Measurements from ENCODE around the gene R3HCC1L.
"Not testable (repeated sequence)": the region's sequence is repeated elsewhere in the genome, so short reads cannot be mapped to it uniquely, and the experiment has no call there.

The R3HCC1L gene

DNA sequence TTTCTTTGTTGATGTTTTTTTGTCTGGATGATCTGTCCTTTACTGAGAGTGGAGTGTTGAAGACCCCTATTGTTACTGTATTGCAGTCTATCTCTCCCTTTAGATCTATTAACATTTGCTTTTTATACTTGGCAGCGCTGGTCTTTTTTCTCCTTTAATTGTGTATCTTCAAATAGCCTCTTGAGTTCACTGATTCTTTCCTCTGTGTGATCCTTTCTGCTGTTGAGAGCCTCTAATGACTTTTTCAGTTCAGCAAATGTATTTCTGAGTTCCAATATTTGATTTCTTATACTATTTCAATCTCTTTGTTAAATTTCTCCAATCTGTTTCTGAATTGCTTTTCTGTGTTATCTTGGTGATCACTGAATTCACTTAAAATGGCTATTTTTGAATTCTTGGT lies 15.4 kb downstream of the R3HCC1L start:
- Histone ChIP-seq H3K27me3 (ENCODE audit: control insufficient read depth, insufficient read depth, low read length, poor library complexity, severe bottlenecking) (no peaks in the 10 kb centered on the region), H3K4me3 (ENCODE audit: insufficient read depth, low read depth, low read length) (no peak overlapping the region), H3K27ac (ENCODE audit: insufficient read depth, low read depth, low read length, poor library complexity, severe bottlenecking) (no peak overlapping the region), H3K9me3 (ENCODE audit: control insufficient read depth, low read length) (no peaks in the 10 kb centered on the region), H3K36me3 (ENCODE audit: control insufficient read depth, insufficient read depth, low read length) (no peaks in the 10 kb centered on the region), H3K4me1 (ENCODE audit: control insufficient read depth, insufficient read depth, low read length) (no peaks in the 10 kb centered on the region)
- 92 to 97% methylated on average over 1 of the region's 1 CpG for WGBS, 2 experiments

DNA sequence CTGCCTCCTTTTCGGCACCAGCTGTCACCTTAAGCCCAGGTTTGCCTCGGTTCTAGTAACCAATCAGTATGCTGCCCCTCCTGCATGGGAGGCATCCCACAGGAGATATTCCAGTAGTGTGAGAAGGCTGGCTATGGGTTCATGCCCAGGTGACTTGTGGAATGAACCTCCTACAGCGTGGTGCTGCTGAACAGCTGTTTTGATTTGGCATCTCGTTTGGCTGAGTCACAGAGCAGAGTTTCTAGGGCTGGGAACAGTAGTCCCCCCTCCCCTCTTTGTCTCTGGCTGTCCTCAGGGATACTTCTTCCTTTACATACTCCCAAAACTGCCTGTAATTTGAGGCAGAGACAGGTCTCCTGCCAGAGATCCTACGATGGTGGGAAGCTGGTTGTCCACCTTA lies 16.1 kb downstream of the R3HCC1L start:
- Histone ChIP-seq H3K4me1 (ENCODE audit: control insufficient read depth, insufficient read depth, low read length) (no peaks in the 10 kb centered on the region), H3K9me3 (ENCODE audit: control insufficient read depth, low read length) (no peaks in the 10 kb centered on the region), H3K27ac (ENCODE audit: insufficient read depth, low read depth, low read length, poor library complexity, severe bottlenecking) (no peak overlapping the region), H3K4me3 (ENCODE audit: insufficient read depth, low read depth, low read length) (no peak overlapping the region), H3K27me3 (ENCODE audit: control insufficient read depth, insufficient read depth, low read length, poor library complexity, severe bottlenecking) (no peaks in the 10 kb centered on the region), H3K36me3 (ENCODE audit: control insufficient read depth, insufficient read depth, low read length) (no peaks in the 10 kb centered on the region)
- 92 to 93% methylated on average over 5 of the region's 5 CpGs for WGBS, 2 experiments

DNA sequence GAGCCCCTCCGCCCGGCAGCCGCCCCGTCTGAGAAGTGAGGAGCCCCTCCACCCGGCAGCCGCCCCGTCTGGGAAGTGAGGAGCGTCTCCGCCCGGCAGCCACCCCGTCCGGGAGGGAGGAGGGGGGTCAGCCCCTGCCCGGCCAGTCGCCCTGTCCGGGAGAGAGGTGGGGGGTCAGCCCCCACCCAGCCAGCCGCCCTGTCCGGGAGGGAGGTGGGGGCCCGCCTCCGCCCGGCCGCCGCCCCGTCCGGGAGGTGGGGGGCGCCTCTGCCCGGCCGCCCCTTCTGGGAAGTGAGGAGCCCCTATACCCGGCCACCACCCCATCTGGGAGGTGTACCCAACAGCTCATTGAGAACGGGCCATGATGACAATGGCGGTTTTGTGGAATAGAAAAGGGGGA lies 18.3 kb downstream of the R3HCC1L start:
- H3K36me3 ChIP-seq (ENCODE audit: control insufficient read depth, insufficient read depth, low read length); H3K9me3 ChIP-seq (ENCODE audit: control insufficient read depth, low read length); H3K27me3 ChIP-seq (ENCODE audit: control insufficient read depth, insufficient read depth, low read length, poor library complexity, severe bottlenecking); H3K4me3 ChIP-seq (ENCODE audit: insufficient read depth, low read depth, low read length); H3K4me1 ChIP-seq (ENCODE audit: control insufficient read depth, insufficient read depth, low read length); H3K27ac ChIP-seq (ENCODE audit: insufficient read depth, low read depth, low read length, poor library complexity, severe bottlenecking): not testable (repeated sequence)
- WGBS, 2 experiments, result 81 to 83% methylated on average over 27 to 30 of the region's 30 CpGs

DNA sequence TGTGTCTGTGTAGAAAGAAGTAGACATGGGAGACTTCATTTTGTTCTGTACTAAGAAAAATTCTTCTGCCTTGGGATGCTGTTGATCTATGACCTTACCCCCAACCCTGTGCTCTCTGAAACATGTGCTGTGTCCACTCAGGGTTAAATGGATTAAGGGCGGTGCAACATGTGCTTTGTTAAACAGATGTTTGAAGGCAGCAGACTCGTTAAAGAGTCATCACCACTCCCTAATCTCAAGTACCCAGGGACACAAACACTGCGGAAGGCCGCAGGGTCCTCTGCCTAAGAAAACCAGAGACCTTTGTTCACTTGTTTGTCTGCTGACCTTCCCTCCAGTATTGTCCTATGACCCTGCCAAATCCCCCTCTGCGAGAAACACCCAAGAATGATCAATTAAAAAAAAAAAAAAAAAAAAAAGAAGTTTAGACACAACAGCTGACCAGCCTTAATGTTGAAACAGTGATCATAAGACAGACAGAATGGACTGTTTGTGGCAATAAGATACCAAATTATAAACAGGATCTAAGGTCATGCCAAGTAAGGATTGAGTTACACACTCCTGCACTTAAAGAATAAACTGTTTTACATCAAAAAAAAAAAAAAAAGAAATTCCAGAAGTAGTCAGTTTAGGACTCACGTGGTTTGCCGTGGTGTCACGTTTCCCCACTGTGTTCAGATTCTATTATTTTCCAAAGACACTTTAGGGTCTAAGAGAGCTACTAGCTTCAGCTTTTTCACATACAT lies 18.9 kb downstream of the R3HCC1L start:
- H3K27ac ChIP-seq (ENCODE audit: insufficient read depth, low read depth, low read length, poor library complexity, severe bottlenecking); H3K27me3 ChIP-seq (ENCODE audit: control insufficient read depth, insufficient read depth, low read length, poor library complexity, severe bottlenecking); H3K4me1 ChIP-seq (ENCODE audit: control insufficient read depth, insufficient read depth, low read length); H3K9me3 ChIP-seq (ENCODE audit: control insufficient read depth, low read length); H3K36me3 ChIP-seq (ENCODE audit: control insufficient read depth, insufficient read depth, low read length); H3K4me3 ChIP-seq (ENCODE audit: insufficient read depth, low read depth, low read length): not testable (repeated sequence)
- 67 to 80% methylated on average over 5 to 8 of the region's 8 CpGs for WGBS, 2 experiments

DNA sequence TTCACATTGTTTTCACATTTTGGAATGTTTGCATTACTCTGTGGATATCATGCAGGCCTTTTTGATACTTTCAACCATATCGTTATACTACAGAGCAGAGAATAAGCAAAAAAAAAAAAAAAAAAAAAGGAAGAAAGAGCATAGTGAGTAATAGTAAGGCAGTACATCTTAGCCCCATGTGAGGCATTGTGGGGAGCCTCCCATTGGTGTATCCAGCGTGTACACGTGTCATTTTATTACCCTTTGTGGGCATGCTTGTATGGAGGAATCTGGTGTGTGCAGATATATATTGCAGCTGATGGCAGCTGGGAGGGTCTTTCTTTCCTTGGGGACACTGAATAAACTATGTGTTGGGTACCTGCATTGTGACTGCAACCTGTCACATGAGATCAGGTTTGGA lies 19.6 kb downstream of the R3HCC1L start:
- H3K4me1 ChIP-seq (ENCODE audit: control insufficient read depth, insufficient read depth, low read length), result no peaks in the 10 kb centered on the region
- 95% methylated on average over 2 to 3 of the region's 3 CpGs for WGBS, 2 experiments
- H3K27ac ChIP-seq (ENCODE audit: insufficient read depth, low read depth, low read length, poor library complexity, severe bottlenecking), result no peak overlapping the region
- H3K36me3 ChIP-seq (ENCODE audit: control insufficient read depth, insufficient read depth, low read length), result no peaks in the 10 kb centered on the region
- H3K4me3 ChIP-seq (ENCODE audit: insufficient read depth, low read depth, low read length), result no peak overlapping the region
- H3K9me3 ChIP-seq (ENCODE audit: control insufficient read depth, low read length), result no peaks in the 10 kb centered on the region
- no peaks in the 10 kb centered on the region for H3K27me3 ChIP-seq (ENCODE audit: control insufficient read depth, insufficient read depth, low read length, poor library complexity, severe bottlenecking)

DNA sequence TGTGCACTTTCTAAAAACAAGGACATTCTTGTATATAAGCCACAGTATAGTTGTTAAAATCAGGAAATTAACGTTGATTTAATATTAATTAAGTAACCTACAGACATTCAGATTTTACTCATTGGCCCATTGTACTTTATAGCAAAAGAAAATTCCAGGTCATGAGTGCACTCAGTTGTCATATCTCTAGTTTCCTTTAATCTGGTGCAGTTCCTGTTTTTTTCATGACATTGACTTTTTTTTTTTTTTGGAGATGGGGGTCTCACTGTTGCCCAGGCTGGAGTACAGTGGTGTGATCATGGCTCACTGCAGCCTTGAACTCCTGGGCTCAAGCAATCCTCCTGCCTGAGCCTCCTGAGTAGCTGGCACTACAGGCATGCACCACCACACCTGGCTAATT lies 24.1 kb downstream of the R3HCC1L start:
- Histone ChIP-seq H3K4me3 (ENCODE audit: insufficient read depth, low read depth, low read length) (no peak overlapping the region), H3K27ac (ENCODE audit: insufficient read depth, low read depth, low read length, poor library complexity, severe bottlenecking) (no peak overlapping the region), H3K36me3 (ENCODE audit: control insufficient read depth, insufficient read depth, low read length) (no peaks in the 10 kb centered on the region), H3K27me3 (ENCODE audit: control insufficient read depth, insufficient read depth, low read length, poor library complexity, severe bottlenecking) (no peaks in the 10 kb centered on the region), H3K9me3 (ENCODE audit: control insufficient read depth, low read length) (no peaks in the 10 kb centered on the region), H3K4me1 (ENCODE audit: control insufficient read depth, insufficient read depth, low read length) (no peaks in the 10 kb centered on the region)
- 100% methylated on average over 1 of the region's 1 CpG; no CpG with 5 or more reads in 1 of the 2 experiments for WGBS, 2 experiments

DNA sequence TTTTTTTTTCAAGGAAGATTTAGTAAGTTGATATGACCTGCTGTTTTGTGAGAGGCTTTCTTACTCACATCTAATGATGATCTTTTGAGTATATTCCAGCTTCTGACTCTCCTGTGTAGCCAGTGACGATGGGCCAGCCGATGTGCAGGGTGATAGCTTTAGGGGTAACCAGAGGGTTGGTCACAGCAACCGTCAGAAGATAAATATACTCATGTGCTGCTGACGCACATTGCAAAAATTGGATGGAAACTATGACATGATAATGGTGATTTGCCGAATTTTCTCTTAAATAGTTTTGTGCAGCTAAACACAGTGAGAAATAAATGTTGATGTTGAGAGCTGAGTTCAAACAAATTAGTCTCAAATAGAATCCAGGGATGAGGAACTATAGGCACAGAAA lies 29.5 kb downstream of the R3HCC1L start:
- whole genome bisulfite sequencing, 2 experiments, result 93 to 97% methylated on average over 5 of the region's 5 CpGs
- Histone ChIP-seq H3K27ac (ENCODE audit: insufficient read depth, low read depth, low read length, poor library complexity, severe bottlenecking) (no peak overlapping the region), H3K27me3 (ENCODE audit: control insufficient read depth, insufficient read depth, low read length, poor library complexity, severe bottlenecking) (no peaks in the 10 kb centered on the region), H3K36me3 (ENCODE audit: control insufficient read depth, insufficient read depth, low read length) (peaks cover 5% of the 10 kb centered on the region), H3K9me3 (ENCODE audit: control insufficient read depth, low read length) (no peaks in the 10 kb centered on the region), H3K4me3 (ENCODE audit: insufficient read depth, low read depth, low read length) (no peak overlapping the region), H3K4me1 (ENCODE audit: control insufficient read depth, insufficient read depth, low read length) (no peaks in the 10 kb centered on the region)

DNA sequence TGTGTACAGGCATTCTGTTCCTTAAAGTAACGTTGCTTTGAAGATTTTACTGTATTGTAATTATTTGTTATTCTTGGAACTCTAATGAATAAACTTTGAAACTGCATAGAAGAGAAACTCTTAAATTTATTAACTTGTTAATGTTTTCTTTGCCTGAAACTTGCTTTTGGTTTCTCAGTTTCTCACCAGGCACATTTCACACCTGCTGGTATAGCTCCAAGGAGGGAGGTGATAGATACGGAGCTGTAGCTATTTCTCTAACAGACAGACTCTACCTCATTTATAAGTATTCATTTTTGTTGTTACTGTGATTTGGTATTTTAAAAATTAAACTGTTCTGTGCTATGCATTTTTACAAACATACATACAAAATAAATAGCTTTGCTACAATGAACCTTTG lies 32.7 kb downstream of the R3HCC1L start:
- no peaks in the 10 kb centered on the region for H3K27me3 ChIP-seq (ENCODE audit: control insufficient read depth, insufficient read depth, low read length, poor library complexity, severe bottlenecking)
- H3K4me3 ChIP-seq (ENCODE audit: insufficient read depth, low read depth, low read length), result no peak overlapping the region
- H3K4me1 ChIP-seq (ENCODE audit: control insufficient read depth, insufficient read depth, low read length), result peaks cover 2% of the 10 kb centered on the region
- WGBS, 2 experiments, result 100% methylated on average over 1 of the region's 2 CpGs
- H3K27ac ChIP-seq (ENCODE audit: insufficient read depth, low read depth, low read length, poor library complexity, severe bottlenecking), result no peak overlapping the region
- H3K36me3 ChIP-seq (ENCODE audit: control insufficient read depth, insufficient read depth, low read length), result peaks cover 5% of the 10 kb centered on the region
- no peaks in the 10 kb centered on the region for H3K9me3 ChIP-seq (ENCODE audit: control insufficient read depth, low read length)

DNA sequence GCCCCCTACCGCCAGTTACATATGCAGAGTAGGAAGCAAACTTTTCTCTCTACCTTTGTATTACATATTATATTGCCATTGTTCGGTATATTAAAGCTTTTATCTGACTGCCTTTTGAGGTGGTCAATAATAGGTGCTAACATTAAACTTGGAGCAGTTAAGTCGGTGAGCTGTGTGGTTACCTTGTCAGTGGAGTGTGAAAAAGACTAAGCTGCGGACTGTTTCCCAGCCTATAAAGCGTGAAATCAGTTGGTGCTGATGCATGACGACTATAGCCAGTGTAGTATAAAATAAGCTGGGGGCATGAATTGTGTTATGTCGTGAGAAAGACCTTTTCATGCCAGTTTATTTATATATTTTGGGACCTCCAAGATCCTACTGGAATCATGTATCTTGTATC lies 33.7 kb downstream of the R3HCC1L start:
- peaks cover 9% of the 10 kb centered on the region for H3K4me1 ChIP-seq (ENCODE audit: control insufficient read depth, insufficient read depth, low read length)
- 65 to 76% methylated on average over 6 of the region's 7 CpGs for WGBS, 2 experiments
- no peak overlapping the region for H3K4me3 ChIP-seq (ENCODE audit: insufficient read depth, low read depth, low read length)
- H3K9me3 ChIP-seq (ENCODE audit: control insufficient read depth, low read length), result no peaks in the 10 kb centered on the region
- H3K36me3 ChIP-seq (ENCODE audit: control insufficient read depth, insufficient read depth, low read length), result peaks cover 5% of the 10 kb centered on the region
- H3K27me3 ChIP-seq (ENCODE audit: control insufficient read depth, insufficient read depth, low read length, poor library complexity, severe bottlenecking), result no peaks in the 10 kb centered on the region
- no peak overlapping the region for H3K27ac ChIP-seq (ENCODE audit: insufficient read depth, low read depth, low read length, poor library complexity, severe bottlenecking)

DNA sequence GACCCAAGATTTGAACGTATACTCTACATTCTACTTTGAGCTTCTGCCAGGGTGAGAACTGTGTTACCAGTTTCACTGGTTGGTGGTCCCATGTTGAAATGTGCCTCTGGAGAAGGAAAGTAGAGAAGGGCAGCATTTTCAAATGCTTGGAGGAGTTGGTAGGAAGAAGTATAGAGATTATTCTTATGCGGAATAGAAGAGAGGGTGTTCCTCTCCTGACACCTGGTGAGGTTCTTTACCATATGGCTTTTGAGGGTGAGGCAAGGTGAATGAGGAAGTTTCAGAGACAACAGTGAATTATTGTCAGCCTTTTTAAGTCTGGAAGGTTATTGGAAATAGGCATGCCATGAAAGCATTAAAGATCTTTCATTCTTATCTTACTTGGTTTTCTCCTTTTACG lies 34.3 kb downstream of the R3HCC1L start:
- Histone ChIP-seq H3K27me3 (ENCODE audit: control insufficient read depth, insufficient read depth, low read length, poor library complexity, severe bottlenecking) (no peaks in the 10 kb centered on the region), H3K36me3 (ENCODE audit: control insufficient read depth, insufficient read depth, low read length) (peaks cover 5% of the 10 kb centered on the region), H3K4me3 (ENCODE audit: insufficient read depth, low read depth, low read length) (no peak overlapping the region), H3K4me1 (ENCODE audit: control insufficient read depth, insufficient read depth, low read length) (peaks cover 10% of the 10 kb centered on the region), H3K9me3 (ENCODE audit: control insufficient read depth, low read length) (no peaks in the 10 kb centered on the region), H3K27ac (ENCODE audit: insufficient read depth, low read depth, low read length, poor library complexity, severe bottlenecking) (no peak overlapping the region)
- 86 to 89% methylated on average over 3 of the region's 3 CpGs for WGBS, 2 experiments

DNA sequence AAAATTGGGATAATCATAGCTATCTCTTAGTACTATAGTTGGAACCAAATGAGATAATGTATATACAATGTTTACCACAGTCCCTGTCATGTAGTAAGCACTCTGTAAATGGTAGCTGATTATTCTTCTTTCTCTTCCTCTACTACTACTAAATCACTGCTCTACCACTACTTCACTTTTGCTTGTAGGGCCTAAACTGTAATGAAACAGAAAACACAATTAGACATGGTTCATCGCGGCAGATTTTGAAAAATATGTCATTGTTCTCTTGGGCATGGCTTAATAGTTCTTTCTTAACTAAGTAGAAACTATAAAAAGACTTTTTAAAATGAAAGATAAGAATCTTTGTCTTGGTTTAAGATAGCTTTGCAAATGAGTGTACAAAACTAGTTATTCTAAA lies 34.9 kb downstream of the R3HCC1L start:
- WGBS, 2 experiments, result 100% methylated on average over 2 of the region's 2 CpGs

More for the DNA sequence above, 34.9 kb downstream of the R3HCC1L start:
- Histone ChIP-seq H3K36me3 (ENCODE audit: control insufficient read depth, insufficient read depth, low read length) (peaks cover 5% of the 10 kb centered on the region), H3K4me3 (ENCODE audit: insufficient read depth, low read depth, low read length) (no peak overlapping the region), H3K4me1 (ENCODE audit: control insufficient read depth, insufficient read depth, low read length) (peaks cover 10% of the 10 kb centered on the region), H3K27ac (ENCODE audit: insufficient read depth, low read depth, low read length, poor library complexity, severe bottlenecking) (no peak overlapping the region), H3K9me3 (ENCODE audit: control insufficient read depth, low read length) (no peaks in the 10 kb centered on the region), H3K27me3 (ENCODE audit: control insufficient read depth, insufficient read depth, low read length, poor library complexity, severe bottlenecking) (no peaks in the 10 kb centered on the region)
